CD4-positive, CD25-positive, alpha-beta regulatory T cell (primary cell): ENCODE measurements around the gene RCAN2. TPM values are rescaled to one million over a fixed set of nuclear protein-coding genes. Genes with fewer than 3 reads are reported as not detected.

Source experiments
- ATAC-seq, 2 donors: fragments of 150-1000 bp; cut with Tn5 transposase; one replicate each; pipeline ENCODE4 v1.10.0; 2021; ENCODE audit warnings: low read depth in 2 of 2, moderate number of reproducible peaks in 2 of 2, moderate library complexity in 1 of 2
- DNase-seq, 3 donors: peaks; one replicate each; pipeline versions ENCODE4 v3.0.0 to v3.0.0-alpha.2; 2012 to 2022; ENCODE audit warnings: mixed read lengths in 1 of 3
- H3K27ac ChIP-seq: one replicate; pipeline ENCODE4 v1.7.0; 2013; ENCODE audit warnings: mild to moderate bottlenecking, low read length; ENCODE audit not compliant: insufficient read depth, poor library complexity, severe bottlenecking
- H3K27me3 ChIP-seq: one replicate; pipeline ENCODE4 v1.7.0; 2013; ENCODE audit warnings: low read length; ENCODE audit not compliant: control insufficient read depth, insufficient read depth
- H3K36me3 ChIP-seq: one replicate; pipeline ENCODE4 v1.7.0; 2013; ENCODE audit warnings: mild to moderate bottlenecking, low read length, moderate library complexity; ENCODE audit not compliant: control insufficient read depth, insufficient read depth
- H3K4me1 ChIP-seq: 2 replicates; pipeline ENCODE4 v1.7.0; 2013; ENCODE audit warnings: mild to moderate bottlenecking, low read length; ENCODE audit not compliant: insufficient read depth, control insufficient read depth, poor library complexity, severe bottlenecking
- H3K4me3 ChIP-seq: one replicate; pipeline ENCODE4 v1.7.0; 2013; ENCODE audit warnings: low read depth, mild to moderate bottlenecking, low read length, moderate library complexity
- H3K9me3 ChIP-seq, 2 experiments: 1 replicate in 1 of 2; 2 replicates in 1 of 2; pipeline ENCODE4 v1.7.0; 2013; ENCODE audit warnings: low read length in 2 of 2, mild to moderate bottlenecking in 1 of 2, moderate library complexity in 1 of 2; ENCODE audit not compliant: control insufficient read depth in 2 of 2
- H3K27ac Mint-ChIP-seq, 3 donors: one replicate each; pipeline ENCODE4 v1.8.0; 2020 to 2022; ENCODE audit warnings: mild to moderate bottlenecking in 3 of 3, mixed read lengths in 3 of 3, moderate library complexity in 2 of 3
- H3K27me3 Mint-ChIP-seq: one replicate; pipeline ENCODE4 v1.8.0; 2022; ENCODE audit warnings: mild to moderate bottlenecking, mixed read lengths
- H3K36me3 Mint-ChIP-seq: one replicate; pipeline ENCODE4 v1.8.0; 2020; ENCODE audit warnings: mixed read lengths
- H3K4me1 Mint-ChIP-seq, 4 donors: one replicate each; pipeline ENCODE4 v1.8.0; 2020 to 2022; ENCODE audit warnings: mixed read lengths in 4 of 4, mild to moderate bottlenecking in 1 of 4
- H3K4me3 Mint-ChIP-seq, 4 donors: one replicate each; pipeline ENCODE4 v1.8.0; 2020 to 2022; ENCODE audit warnings: mild to moderate bottlenecking in 4 of 4, mixed read lengths in 4 of 4, moderate library complexity in 3 of 4
- H3K9me3 Mint-ChIP-seq, 7 donors: one replicate each; pipeline ENCODE4 v1.8.0; 2020 to 2022; ENCODE audit warnings: mixed read lengths in 7 of 7, mild to moderate bottlenecking in 3 of 7, moderate library complexity in 2 of 7
- polyA plus RNA-seq, 4 donors: library from polyadenylated mRNA; unstranded; fragments of 300-500 nt; fragmentation: Illumina TruSeq; gene quantifications; one replicate each; pipeline ENCODE4 v1.2.3, GENCODE V29; 2021
- total RNA-seq: library from RNA; stranded (reverse); gene quantifications from one replicate; pipeline ENCODE4 v1.2.3, GENCODE V29; 2022

RCAN2 gene
- total and polyA plus RNA-seq, 5 donors from 2014 or later: 0.08 to 0.14 TPM; not detected in 3

DNA sequence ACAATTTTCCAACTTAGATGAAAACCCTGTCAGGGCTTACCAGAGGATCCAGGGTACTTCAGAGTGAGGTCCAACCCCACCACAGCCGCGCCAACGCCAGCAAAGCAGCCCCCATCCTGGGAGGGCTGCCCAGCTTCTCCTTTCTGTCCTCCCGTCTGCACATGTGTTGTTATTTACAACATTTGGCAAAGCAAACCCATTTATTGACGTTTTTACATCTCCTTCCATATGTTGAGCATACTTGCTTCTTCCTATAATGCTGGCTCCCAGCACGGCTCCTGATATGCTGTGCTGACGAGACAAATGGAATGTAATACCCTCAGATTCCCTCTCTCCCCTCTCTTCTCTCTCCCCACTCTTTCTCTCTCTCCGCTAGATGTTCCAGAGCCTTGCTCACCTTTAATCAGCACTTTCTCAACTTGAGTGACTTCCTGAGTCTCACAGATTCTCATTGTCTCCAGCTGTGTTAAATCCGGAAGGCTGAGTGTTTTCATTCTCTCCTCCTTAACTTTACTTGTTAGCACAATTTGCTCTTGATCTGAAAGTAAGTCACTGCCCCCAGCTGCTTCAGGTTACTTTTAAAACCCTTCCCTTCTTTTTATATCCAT, 22.7 kb downstream of the RCAN2 start:
- ATAC-seq (no peak), DNase-seq (no peak)
- no peaks in the 10 kb centered on the region for H3K36me3 ChIP-seq

DNA sequence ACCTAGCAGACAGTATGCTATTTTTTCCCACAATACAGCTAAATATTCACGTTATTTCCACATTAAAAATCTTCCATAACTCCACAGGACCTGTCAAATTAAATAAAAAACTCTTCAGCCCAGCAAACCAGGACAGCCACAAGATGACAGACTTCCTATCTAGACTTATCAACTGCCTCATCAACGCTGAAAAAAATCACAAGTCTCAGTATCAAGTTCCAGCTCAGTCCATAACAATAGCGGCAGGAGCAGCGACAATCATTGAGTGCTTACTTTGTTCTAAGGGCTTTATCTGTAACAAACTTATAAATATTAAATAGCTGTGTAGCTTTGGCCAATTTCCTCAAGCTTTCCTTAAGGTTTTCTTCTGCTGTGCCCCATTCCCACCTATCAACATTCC, 24.7 kb downstream of the RCAN2 start:
- Mint-ChIP-seq H3K27ac (no peak overlapping the region), H3K4me3 (no peak overlapping the region)
- no peak for DNase-seq

More for the DNA sequence above, 22.7 kb downstream of the RCAN2 start:
- H3K4me3 Mint-ChIP-seq: no peak overlapping the region
- H3K27ac ChIP-seq: no peak overlapping the region
- H3K9me3 Mint-ChIP-seq: peaks cover 0 to 3% (median 0%) of the 10 kb centered on the region in 7 donors
- peaks cover 3% of the 10 kb centered on the region for H3K27me3 ChIP-seq
- no peaks in the 10 kb centered on the region for H3K36me3 Mint-ChIP-seq
- H3K9me3 ChIP-seq: no peaks in the 10 kb centered on the region
- no peak overlapping the region for H3K27ac Mint-ChIP-seq
- no peaks in the 10 kb centered on the region for H3K4me1 Mint-ChIP-seq
- no peak overlapping the region for H3K4me3 ChIP-seq
- peaks cover 4% of the 10 kb centered on the region for H3K27me3 Mint-ChIP-seq
- H3K4me1 ChIP-seq: no peaks in the 10 kb centered on the region

DNA sequence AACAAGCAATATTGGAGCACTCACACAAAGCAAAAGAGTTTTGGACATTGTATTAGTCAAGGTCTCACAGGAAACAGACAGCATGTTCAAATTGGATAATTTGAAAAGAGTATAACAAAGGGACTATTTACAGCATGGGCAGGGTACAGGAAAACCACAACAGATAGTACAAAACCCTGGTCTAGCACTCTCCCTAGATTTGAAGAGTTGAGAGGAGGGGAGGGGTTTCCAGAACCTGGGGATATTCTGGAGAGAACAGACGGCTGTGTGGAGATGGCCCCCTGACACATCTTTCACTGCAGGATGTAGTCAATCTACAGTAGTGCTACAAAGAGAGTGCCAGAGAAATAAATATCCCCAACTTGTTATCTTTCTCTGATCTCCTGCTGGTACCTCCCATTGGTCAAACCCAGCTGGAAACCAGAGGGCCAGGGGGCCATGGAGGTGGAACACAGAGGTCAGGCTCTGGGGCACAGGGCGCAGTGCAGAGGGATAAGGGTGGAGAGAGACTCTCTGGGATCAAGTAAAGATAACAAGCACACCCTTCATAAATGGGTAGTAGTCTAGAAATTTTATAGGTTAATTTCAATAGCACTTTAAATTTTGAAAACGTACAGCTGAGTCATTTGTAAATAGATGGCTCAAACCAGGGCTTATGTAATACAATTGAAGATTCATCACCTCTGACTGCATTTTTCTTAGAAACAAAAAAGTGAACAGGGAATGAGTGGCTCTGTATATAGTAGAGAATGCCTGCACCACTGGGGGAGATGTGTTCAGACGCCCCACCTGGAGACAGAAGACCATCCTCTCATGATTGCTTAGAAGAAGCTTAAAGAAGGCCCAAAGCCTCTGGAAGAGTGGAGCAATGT, 25.7 kb downstream of the RCAN2 start:
- no peaks in the 10 kb centered on the region for H3K36me3 Mint-ChIP-seq
- H3K4me1 Mint-ChIP-seq: no peaks in the 10 kb centered on the region
- H3K4me3 Mint-ChIP-seq: no peak overlapping the region
- Histone ChIP-seq H3K4me3 (no peak overlapping the region), H3K27me3 (peaks cover 3% of the 10 kb centered on the region), H3K36me3 (no peaks in the 10 kb centered on the region), H3K27ac (no peak overlapping the region), H3K9me3 (no peaks in the 10 kb centered on the region), H3K4me1 (no peaks in the 10 kb centered on the region)
- peaks cover 0 to 2% (median 0%) of the 10 kb centered on the region in 7 donors for H3K9me3 Mint-ChIP-seq
- peaks cover 21% of the 10 kb centered on the region for H3K27me3 Mint-ChIP-seq
- DNase-seq (no peak), ATAC-seq (no peak)
- H3K27ac Mint-ChIP-seq: no peak overlapping the region

More for the DNA sequence above, 24.7 kb downstream of the RCAN2 start:
- no peaks in the 10 kb centered on the region for H3K4me1 Mint-ChIP-seq
- ATAC-seq: no peak
- H3K27me3 ChIP-seq: peaks cover 3% of the 10 kb centered on the region
- H3K9me3 Mint-ChIP-seq: peaks cover 0 to 2% (median 0%) of the 10 kb centered on the region in 7 donors
- no peaks in the 10 kb centered on the region for H3K4me1 ChIP-seq
- H3K27me3 Mint-ChIP-seq: peaks cover 20% of the 10 kb centered on the region
- H3K9me3 ChIP-seq: no peaks in the 10 kb centered on the region
- H3K27ac ChIP-seq: no peak overlapping the region
- no peak overlapping the region for H3K4me3 ChIP-seq
- H3K36me3 Mint-ChIP-seq: no peaks in the 10 kb centered on the region
- H3K36me3 ChIP-seq: no peaks in the 10 kb centered on the region

DNA sequence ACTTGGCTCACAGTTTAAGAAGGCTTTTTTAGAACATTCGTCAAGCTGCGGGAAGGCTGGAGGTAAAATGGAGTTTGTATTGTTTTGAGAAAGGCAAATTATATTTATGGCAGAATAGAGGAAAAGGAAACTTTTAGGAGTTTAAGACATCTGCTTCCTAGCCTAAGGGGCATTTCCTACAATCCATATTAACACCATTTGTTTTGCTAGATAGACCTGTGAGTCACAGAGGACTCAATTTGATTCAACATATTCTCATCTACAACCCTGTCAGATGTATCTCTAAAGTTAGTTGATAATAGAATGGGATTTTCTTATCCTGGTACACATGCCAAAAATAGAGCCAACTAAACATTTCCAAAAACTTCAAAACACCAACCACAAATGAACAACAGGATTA, 35.0 kb downstream of the RCAN2 start:
- no peaks in the 10 kb centered on the region for H3K27me3 ChIP-seq
- Mint-ChIP-seq H3K36me3 (no peaks in the 10 kb centered on the region), H3K4me1 (no peaks in the 10 kb centered on the region), H3K9me3 (peaks cover 0 to 4% (median 0%) of the 10 kb centered on the region in 7 donors), H3K4me3 (no peak overlapping the region), H3K27ac (no peak overlapping the region), H3K27me3 (no peaks in the 10 kb centered on the region)
- ATAC-seq: no peak
- H3K4me3 ChIP-seq: no peak overlapping the region
- H3K9me3 ChIP-seq: no peaks in the 10 kb centered on the region
- no peaks in the 10 kb centered on the region for H3K36me3 ChIP-seq
- H3K27ac ChIP-seq: no peak overlapping the region
- no peak for DNase-seq
- no peaks in the 10 kb centered on the region for H3K4me1 ChIP-seq

DNA sequence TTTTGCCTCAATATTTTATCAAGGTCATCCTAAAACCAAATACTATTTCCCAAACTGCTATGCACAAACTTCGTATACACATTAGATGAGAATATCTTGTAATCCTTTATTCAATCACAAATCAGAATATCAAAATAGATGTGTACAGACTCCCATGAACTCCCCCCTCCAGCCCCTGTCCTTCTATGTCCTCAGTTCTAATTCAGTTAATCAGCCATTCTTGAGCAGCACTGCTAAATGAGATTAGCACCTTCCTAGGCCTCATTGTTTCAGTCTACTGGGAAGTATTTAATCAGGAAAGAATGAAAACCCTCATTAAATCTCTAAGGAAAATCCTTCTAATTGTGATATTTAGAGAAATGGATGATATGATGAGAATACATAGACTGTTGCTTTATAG, 36.6 kb downstream of the RCAN2 start:
- H3K9me3 ChIP-seq: no peaks in the 10 kb centered on the region
- Mint-ChIP-seq H3K27me3 (no peaks in the 10 kb centered on the region), H3K4me3 (no peak overlapping the region), H3K36me3 (no peaks in the 10 kb centered on the region), H3K4me1 (no peaks in the 10 kb centered on the region), H3K9me3 (peaks cover 0 to 4% (median 0%) of the 10 kb centered on the region in 7 donors), H3K27ac (no peak overlapping the region)
- H3K36me3 ChIP-seq: no peaks in the 10 kb centered on the region
- H3K27me3 ChIP-seq: no peaks in the 10 kb centered on the region
- no peak overlapping the region for H3K4me3 ChIP-seq
- no peak for DNase-seq
- ATAC-seq: no peak
- no peak overlapping the region for H3K27ac ChIP-seq
- no peaks in the 10 kb centered on the region for H3K4me1 ChIP-seq

DNA sequence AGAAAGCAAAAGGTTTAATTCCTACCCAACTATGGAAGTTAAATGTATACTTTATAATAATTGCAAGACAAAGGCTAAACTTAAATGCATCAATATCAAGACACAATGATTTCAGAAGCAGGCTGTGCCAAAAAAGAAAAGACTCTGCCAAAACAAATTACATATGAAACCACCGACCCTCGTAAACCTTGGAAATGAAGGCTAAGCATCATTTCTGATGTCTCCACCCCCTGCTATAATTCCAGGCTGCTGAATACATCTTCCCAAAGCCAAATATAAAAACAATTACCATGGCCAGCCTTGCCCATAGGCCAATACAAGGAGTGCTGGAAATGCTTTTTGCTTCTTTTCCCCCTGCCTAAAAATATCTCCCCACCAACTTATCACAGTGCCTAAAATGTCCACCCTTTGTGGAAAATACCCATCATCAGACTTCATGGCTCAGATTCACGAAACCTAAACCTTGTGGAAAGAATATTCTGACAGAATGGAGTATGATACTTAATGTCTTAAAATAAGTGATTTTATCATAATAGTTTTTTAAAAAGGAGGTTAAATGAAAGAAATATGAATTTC, 37.4 kb downstream of the RCAN2 start:
- Mint-ChIP-seq H3K4me1 (no peaks in the 10 kb centered on the region), H3K36me3 (no peaks in the 10 kb centered on the region), H3K9me3 (peaks cover 0 to 4% (median 0%) of the 10 kb centered on the region in 7 donors), H3K4me3 (no peak overlapping the region), H3K27me3 (no peaks in the 10 kb centered on the region), H3K27ac (no peak overlapping the region)
- no peak overlapping the region for H3K27ac ChIP-seq
- no peaks in the 10 kb centered on the region for H3K36me3 ChIP-seq
- H3K27me3 ChIP-seq: no peaks in the 10 kb centered on the region
- no peak for DNase-seq
- no peak for ATAC-seq
- no peaks in the 10 kb centered on the region for H3K4me1 ChIP-seq
- H3K9me3 ChIP-seq: no peaks in the 10 kb centered on the region
- H3K4me3 ChIP-seq: no peak overlapping the region

DNA sequence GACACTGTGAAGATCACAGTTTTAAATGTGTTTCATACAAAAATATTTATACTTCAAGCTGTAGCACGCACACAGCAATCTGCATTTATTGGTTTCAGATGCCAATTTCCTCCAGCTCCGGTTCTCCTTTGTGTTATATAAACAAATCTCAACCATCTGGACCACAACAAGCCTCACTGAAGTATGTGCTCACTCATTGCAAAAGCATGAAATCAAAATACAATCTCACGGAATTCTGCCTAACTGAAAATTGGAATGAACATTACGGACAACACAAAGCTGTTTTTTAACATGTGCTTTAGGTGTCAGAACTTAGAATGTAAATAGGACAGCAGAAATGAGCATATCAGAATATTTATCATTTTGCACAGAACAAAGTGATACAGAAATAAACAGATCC, 38.0 kb downstream of the RCAN2 start:
- H3K4me1 ChIP-seq: no peaks in the 10 kb centered on the region
- Mint-ChIP-seq H3K4me3 (no peak overlapping the region), H3K9me3 (peaks cover 0 to 6% (median 0%) of the 10 kb centered on the region in 7 donors), H3K27ac (no peak overlapping the region), H3K4me1 (no peaks in the 10 kb centered on the region), H3K27me3 (no peaks in the 10 kb centered on the region), H3K36me3 (no peaks in the 10 kb centered on the region)
- no peaks in the 10 kb centered on the region for H3K27me3 ChIP-seq
- H3K9me3 ChIP-seq: no peaks in the 10 kb centered on the region
- H3K27ac ChIP-seq: no peak overlapping the region
- ATAC-seq (no peak), DNase-seq (no peak)
- no peak overlapping the region for H3K4me3 ChIP-seq
- no peaks in the 10 kb centered on the region for H3K36me3 ChIP-seq
